BJ (cell line): Measurements from ENCODE around the gene STXBP2. TPM values are rescaled to one million over a fixed set of nuclear protein-coding genes. Genes with fewer than 3 reads are reported as not detected.
A peak's percentile ranks its signal among the peaks of the same experiment; 100 is the strongest.

Experiments
- CTCF ChIA-PET: fragments of 350-600 bp; formaldehyde crosslinking; extraction: SDS; loops from one replicate; lab custom pipeline; 2021; ENCODE audit warnings: antibody characterized with exemption, inconsistent platforms; lab: Yijun Ruan, JAX
- POLR2A ChIA-PET: fragments of 300-600 bp; sonication (Branson Sonifier 250); formaldehyde crosslinking; extraction: SDS; loops from one replicate; lab custom pipeline; 2021; ENCODE audit warnings: antibody characterized with exemption; lab: Charles Lee
- DNase-seq: peaks from one replicate; pipeline ENCODE4 v3.0.0-alpha.2; 2011; ENCODE audit warnings: low read depth
- H3K27me3 ChIP-seq: 2 replicates; pipeline ENCODE4 v1.6.0; 2011; ENCODE audit warnings: low read length; ENCODE audit not compliant: control insufficient read depth, insufficient read depth
- H3K36me3 ChIP-seq: 2 replicates; pipeline ENCODE4 v1.5.1; 2011; ENCODE audit warnings: low read length; ENCODE audit not compliant: control insufficient read depth, insufficient read depth
- H3K4me3 ChIP-seq: 2 replicates; pipeline ENCODE4 v1.5.1; 2011; ENCODE audit warnings: low read depth, mild to moderate bottlenecking, control low read depth, low read length
- CTCF ChIP-seq: IDR thresholded peaks from 2 replicates; pipeline ENCODE4 v1.5.1; 2011; ENCODE audit warnings: low read depth, mild to moderate bottlenecking, control low read depth, inconsistent platforms, low read length, moderate library complexity; ENCODE audit not compliant: insufficient read depth
- polyA minus RNA-seq: library from RNA; depleted of rRNA, polyadenylated mRNA; stranded (reverse); fragments of >200 nt; gene quantifications from 2 replicates; pipeline ENCODE4 v1.2.3, GENCODE V29; 2011; rRNA and poly(A)+ RNA removed
- polyA plus RNA-seq: library from polyadenylated mRNA; depleted of rRNA; stranded (reverse); fragments of >200 nt; gene quantifications from 2 replicates; pipeline ENCODE4 v1.2.3, GENCODE V29; 2011; rRNA removed

Gene STXBP2
- 28.6 and 39.4 TPM in 2 replicates for polyA plus RNA-seq
- polyA minus RNA-seq: 39.9 and 55.0 TPM in 2 replicates

- TF ChIP-seq CTCF: no peak
- Histone ChIP-seq H3K27me3 (no peaks in the 10 kb centered on the region), H3K4me3 (peak within 1 kb of the TSS; percentile 57), H3K36me3 (peaks cover 1% of the 10 kb centered on the region; the same call in 1 of the 2 replicates)
- DNase-seq: no peak
- POLR2A ChIA-PET: no interaction called here
- CTCF ChIA-PET: interaction anchor here (1.3 to 2.8 kb wide), 2 partner anchors 14 to 163 kb away, joined by 3 to 15 read pairs; no protein-coding TSS in a partner anchor
These were observed at the start of gene STXBP2 for GRCh38 chr19:7636691-7637373. Gene STXBP2 (plus strand): TSS chr19:7637110. CDS start chr19:7637150, 40 bp downstream.

DNA sequence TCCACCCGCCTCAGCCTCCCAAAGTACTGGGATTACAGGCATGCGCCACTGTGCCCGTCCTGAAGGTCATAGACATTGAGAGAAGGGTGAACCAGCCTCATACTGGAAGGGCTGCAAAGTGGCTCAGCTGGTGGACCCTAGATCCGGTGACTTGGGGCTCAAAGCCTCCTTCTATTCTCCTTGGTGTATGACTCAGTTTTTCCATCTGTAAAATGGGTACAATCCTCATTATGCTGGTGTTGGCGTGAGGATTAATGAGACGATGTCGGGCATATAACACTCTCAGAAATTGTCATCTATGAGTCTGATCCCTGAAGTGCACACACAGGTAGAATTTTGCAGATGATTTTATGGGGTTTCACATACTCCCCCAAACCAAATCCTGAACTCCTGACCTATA lies 47.1 kb upstream of the STXBP2 start:
- no peaks in the 10 kb centered on the region for H3K36me3 ChIP-seq
- no peak for TF ChIP-seq CTCF
- no peak overlapping the region for H3K4me3 ChIP-seq
- DNase-seq: no peak
- POLR2A ChIA-PET: no interaction called here
- peaks cover 1% of the 10 kb centered on the region for H3K27me3 ChIP-seq
- CTCF ChIA-PET: interaction anchor here (1.0 kb wide), 1 partner anchor 21 kb away, joined by 3 read pairs; no protein-coding TSS in a partner anchor

GRCh38 chr19:7590256-7590655 lies 46.7 kb upstream of the STXBP2 start:
- H3K27me3 ChIP-seq: peaks cover 1% of the 10 kb centered on the region
- no peak for TF ChIP-seq CTCF
- ChIA-PET POLR2A (no interaction called here), CTCF (interaction anchor here (0.6 to 1.8 kb wide), 3 partner anchors 9 to 93 kb away, joined by 3 to 5 read pairs (median 3); no protein-coding TSS in a partner anchor)
- no peaks in the 10 kb centered on the region for H3K36me3 ChIP-seq
- DNase-seq: no peak
- no peak overlapping the region for H3K4me3 ChIP-seq

DNA sequence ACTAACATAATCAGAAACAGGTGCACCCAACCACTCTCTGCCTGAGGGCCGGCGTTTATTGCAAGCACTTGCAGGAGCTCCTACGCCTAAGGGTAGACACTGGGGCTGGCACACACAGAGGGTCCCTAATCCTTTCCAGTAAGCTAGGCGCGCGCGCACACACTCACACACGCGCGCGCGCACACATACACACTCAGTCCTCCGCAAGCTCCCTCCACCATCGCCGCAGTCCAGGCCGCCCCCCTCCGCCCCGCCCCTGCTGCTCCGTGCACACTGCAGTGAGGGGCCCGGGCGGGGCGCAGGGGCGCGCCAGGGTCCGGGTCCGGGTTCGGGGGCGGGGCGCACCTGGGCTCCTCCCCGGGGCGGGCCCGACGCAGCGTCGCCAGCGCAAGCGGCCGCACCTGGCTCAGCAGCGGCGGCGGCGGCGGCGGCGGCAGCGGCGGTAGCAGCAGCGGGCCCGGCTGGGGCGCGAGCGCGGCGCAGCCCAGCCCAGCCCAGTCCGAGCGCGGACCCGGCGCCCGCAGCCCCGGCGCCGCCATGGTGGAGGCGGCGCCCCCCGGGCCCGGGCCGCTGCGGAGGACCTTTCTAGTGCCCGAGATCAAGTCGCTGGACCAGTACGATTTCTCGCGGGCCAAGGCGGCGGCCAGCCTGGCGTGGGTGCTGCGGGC lies 41.3 kb upstream of the STXBP2 start, which contains the start of gene CAMSAP3:
Gene CAMSAP3 (plus strand): TSS at position 398 of the 668 bp plus-strand sequence. CDS start 140 bp downstream, at position 538.
- peak; percentile 5 for DNase-seq
- ChIA-PET CTCF (no interaction called here), POLR2A (interaction anchor here (0.6 kb wide), 1 partner anchor 8 kb away, joined by 3 read pairs; no protein-coding TSS in a partner anchor)
- no peak for TF ChIP-seq CTCF
- no peaks in the 10 kb centered on the region for H3K36me3 ChIP-seq
- H3K4me3 ChIP-seq: 0 out of 2 replicates have a peak within 1 kb of the TSS, but pooled peaks have one; percentile 6
- peaks cover 13% of the 10 kb centered on the region for H3K27me3 ChIP-seq
